Tibial nerve (tissue), 4 donors: ENCODE results near the gene SNX9.

Source experiments
- EP300 ChIP-seq, 2 donors: sonication (generic); formaldehyde crosslinking; IDR thresholded peaks; one replicate each; pipeline ENCODE4 v1.6.1; 2017; ENCODE audit warnings: antibody characterized with exemption in 2 of 2, mild to moderate bottlenecking in 1 of 2
- POLR2A ChIP-seq, 2 donors: fragments of 450-650 bp; IDR thresholded peaks; one replicate each; pipeline ENCODE4 v1.6.1; 2017; ENCODE audit warnings: antibody characterized with exemption in 2 of 2, mild to moderate bottlenecking in 2 of 2, moderate library complexity in 2 of 2
- TF ChIP-seq, protein P1 (sequence below), 5 experiments: fragments of 200-600 bp in 3 of 5; fragments of 450-650 bp in 2 of 5; sonication (generic) in 3 of 5; IDR thresholded peaks; one replicate each; pipeline ENCODE4 v1.5.1; 2016 to 2019; ENCODE audit warnings: antibody characterized with exemption in 5 of 5, mild to moderate bottlenecking in 3 of 5, moderate library complexity in 2 of 5

DNA sequence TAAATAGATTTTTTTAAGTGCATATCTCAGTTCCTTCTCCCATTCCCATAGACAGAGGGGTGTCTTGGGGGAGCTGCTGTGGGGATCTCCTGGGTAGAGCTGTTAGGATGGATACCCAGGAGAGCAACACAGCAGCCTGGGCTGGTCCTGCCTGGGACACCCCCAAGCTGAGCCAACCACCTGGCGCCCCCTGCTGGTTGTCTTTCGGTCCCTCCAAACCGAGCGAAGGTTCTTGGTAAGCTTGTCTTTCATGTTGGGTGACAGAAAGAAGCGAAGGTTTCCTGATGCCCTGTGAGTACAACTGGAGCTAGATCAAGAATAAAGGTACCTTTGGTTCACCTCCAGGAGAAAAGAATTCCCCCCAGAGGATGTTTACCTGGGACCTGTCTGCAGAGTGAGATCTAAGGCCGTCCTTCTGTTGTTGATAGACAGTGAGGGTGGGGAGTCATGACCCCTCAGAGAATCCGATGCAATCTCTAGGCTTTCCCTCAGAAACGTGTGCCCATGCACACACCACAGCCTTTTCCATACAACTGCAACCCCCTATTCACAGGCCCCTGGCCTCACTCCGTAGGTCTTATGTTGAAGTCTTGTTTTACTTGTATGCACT is 50.8 kb downstream of the SNX9 start:
- TF ChIP-seq, protein P1, sequence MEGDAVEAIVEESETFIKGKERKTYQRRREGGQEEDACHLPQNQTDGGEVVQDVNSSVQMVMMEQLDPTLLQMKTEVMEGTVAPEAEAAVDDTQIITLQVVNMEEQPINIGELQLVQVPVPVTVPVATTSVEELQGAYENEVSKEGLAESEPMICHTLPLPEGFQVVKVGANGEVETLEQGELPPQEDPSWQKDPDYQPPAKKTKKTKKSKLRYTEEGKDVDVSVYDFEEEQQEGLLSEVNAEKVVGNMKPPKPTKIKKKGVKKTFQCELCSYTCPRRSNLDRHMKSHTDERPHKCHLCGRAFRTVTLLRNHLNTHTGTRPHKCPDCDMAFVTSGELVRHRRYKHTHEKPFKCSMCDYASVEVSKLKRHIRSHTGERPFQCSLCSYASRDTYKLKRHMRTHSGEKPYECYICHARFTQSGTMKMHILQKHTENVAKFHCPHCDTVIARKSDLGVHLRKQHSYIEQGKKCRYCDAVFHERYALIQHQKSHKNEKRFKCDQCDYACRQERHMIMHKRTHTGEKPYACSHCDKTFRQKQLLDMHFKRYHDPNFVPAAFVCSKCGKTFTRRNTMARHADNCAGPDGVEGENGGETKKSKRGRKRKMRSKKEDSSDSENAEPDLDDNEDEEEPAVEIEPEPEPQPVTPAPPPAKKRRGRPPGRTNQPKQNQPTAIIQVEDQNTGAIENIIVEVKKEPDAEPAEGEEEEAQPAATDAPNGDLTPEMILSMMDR (IDR thresholded peaks at IDR 0.05) = peak; percentile 53 to 78 (median 70)
- TF ChIP-seq POLR2A (IDR thresholded peaks at IDR 0.05) (no peak), EP300 (IDR thresholded peaks at IDR 0.05) (no peak)
